C4-2B (cell line): Measurements from ENCODE around the gene TCF19.

Experiments
- H3K27ac ChIP-seq: fragments of 450-650 bp; 2 replicates; pipeline ENCODE4 v1.5.1; 2017
- ZFX ChIP-seq: fragments of 450-650 bp; IDR thresholded peaks from 2 replicates; pipeline ENCODE4 v1.6.1; 2017
- TF ChIP-seq, protein P1 (sequence below): fragments of 450-650 bp; conservative IDR thresholded peaks from 2 replicates; pipeline ENCODE4 v1.5.1; 2017; ENCODE audit warnings: mild to moderate bottlenecking

Gene TCF19

DNA sequence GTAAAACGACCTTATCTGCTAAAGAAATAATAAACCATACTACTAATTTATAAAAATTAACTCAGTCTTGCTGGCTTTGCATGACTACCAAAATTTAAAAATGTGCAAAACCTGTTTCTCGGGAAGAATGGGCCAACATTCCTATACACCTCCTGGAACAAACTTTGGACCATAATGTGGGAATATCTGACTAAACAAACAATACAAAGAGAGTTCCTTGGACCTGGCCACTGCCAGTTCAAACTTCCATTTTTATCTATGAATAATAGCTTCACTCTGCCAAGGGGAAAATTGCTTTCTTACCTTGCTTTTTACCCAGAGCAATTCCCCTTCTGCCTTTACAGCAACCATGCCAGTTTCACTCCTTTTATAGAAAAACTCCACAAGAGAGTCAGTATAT, 50.7 kb downstream of the TCF19 start:
- peak overlapping the region; percentile 65 for H3K27ac ChIP-seq
- TF ChIP-seq, protein P1, sequence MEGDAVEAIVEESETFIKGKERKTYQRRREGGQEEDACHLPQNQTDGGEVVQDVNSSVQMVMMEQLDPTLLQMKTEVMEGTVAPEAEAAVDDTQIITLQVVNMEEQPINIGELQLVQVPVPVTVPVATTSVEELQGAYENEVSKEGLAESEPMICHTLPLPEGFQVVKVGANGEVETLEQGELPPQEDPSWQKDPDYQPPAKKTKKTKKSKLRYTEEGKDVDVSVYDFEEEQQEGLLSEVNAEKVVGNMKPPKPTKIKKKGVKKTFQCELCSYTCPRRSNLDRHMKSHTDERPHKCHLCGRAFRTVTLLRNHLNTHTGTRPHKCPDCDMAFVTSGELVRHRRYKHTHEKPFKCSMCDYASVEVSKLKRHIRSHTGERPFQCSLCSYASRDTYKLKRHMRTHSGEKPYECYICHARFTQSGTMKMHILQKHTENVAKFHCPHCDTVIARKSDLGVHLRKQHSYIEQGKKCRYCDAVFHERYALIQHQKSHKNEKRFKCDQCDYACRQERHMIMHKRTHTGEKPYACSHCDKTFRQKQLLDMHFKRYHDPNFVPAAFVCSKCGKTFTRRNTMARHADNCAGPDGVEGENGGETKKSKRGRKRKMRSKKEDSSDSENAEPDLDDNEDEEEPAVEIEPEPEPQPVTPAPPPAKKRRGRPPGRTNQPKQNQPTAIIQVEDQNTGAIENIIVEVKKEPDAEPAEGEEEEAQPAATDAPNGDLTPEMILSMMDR: no peak
- no peak for TF ChIP-seq ZFX

DNA sequence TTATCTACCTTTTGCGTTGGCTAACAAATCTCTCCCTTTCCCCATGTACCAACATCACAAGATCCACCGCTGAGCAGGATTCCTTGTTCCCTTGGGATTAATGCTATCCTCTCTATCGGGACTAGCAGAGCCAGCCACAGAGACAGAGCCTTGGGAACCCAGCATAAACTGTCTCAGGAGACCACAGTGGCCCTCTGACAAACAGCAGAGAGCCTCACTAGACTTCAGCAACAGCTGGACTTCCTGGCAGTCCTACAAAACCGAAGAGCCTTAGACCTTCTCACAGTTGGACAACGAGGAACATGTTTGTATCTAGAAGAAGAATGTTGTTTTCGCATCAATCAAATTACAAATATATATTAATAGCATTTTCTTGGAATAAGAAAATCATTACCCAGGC, 51.7 kb downstream of the TCF19 start:
- no peak for TF ChIP-seq ZFX
- H3K27ac ChIP-seq: peak overlapping the region; percentile 65

DNA sequence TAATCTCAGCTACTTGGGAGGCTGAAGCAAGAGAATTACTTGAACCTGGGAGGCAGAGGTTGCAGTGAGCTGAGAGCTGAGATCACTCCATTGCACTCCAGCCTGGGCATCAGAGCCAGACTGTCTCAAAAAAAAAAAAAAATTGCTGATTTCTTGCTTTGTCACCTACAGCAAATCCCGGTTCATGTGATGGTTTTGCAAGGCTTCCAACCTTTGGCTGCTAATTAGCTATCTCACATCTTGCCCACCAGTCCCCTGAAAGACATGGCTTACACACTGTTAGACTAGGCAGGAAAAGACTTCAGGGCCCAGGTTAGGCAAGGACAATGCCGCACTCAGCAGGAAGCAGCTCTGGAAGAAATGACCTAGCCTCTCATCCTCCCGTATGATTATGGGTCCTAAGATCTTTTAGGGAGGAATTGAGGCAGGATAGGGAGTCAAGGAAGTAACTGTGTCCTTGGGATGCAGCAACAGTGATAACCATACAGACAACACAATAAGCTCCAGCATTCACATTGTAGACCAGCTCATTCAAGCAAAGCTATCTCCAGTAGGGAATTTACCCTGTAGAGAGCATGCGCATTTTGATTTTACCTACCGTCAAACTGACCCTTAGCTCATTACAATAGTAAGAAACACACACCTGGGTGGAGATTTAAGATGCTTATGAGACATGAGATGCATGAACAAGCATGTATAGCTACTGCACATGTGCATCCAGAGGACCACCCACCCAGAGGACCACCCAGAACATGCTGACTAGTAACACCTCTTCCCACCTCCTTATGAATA, 52.5 kb downstream of the TCF19 start:
- H3K27ac ChIP-seq: no peak overlapping the region
- TF ChIP-seq, protein P1: no peak
- TF ChIP-seq ZFX: no peak
